ENCODE measurements around the gene KLF17. TPM values are rescaled to one million over a fixed set of nuclear protein-coding genes. Genes with fewer than 3 reads are reported as not detected.
A peak's percentile ranks its signal among the peaks of the same experiment; 100 is the strongest.

KLF17 gene
- total and polyA plus RNA-seq, 2 of the 8 experiments (the other 6 are each of a cell fraction or from before 2014, with no cell fraction given), result not detected

- CTCF ChIA-PET (ENCODE audit: partially characterized antibody), result interaction anchor here (1.8 kb wide), 1 partner anchor 16 kb away, joined by 9 read pairs; no protein-coding TSS in a partner anchor
- Histone ChIP-seq H3K4me2 (ENCODE audit: insufficient read depth in 1 of 2, low read depth in 2 of 2, low read length in 2 of 2) (no peak overlapping the region), H4K8ac (ENCODE audit: extremely low read depth, insufficient read depth, low read length) (no peak overlapping the region), H4K5ac (ENCODE audit: insufficient read length, low read depth, low read length) (no peak overlapping the region), H3K79me1 (ENCODE audit: low read depth, low read length) (no peaks in the 10 kb centered on the region), H3K9ac (replicated peaks in 1 of 4; ENCODE audit: extremely low read depth in 1 of 4, low read depth in 3 of 4, low read length in 3 of 4) (no peak overlapping the region), H2BK120ac (replicated peaks; ENCODE audit: low read depth, low read length) (no peak overlapping the region), H2AFZ (ENCODE audit: low read length) (no peak overlapping the region), H2AK5ac (ENCODE audit: low read depth, low read length) (no peak overlapping the region), H3K4ac (replicated peaks; ENCODE audit: insufficient read length, low read depth, low read length) (no peak overlapping the region), H2BK12ac (ENCODE audit: low read depth, low read length) (no peak overlapping the region), H4K20me1 (replicated peaks in 1 of 2; ENCODE audit: control insufficient read depth in 1 of 2, insufficient read depth in 2 of 2, low read length in 2 of 2) (no peaks in the 10 kb centered on the region), H3K4me1 (replicated peaks in 1 of 4; ENCODE audit: control insufficient read depth in 3 of 4, insufficient read depth in 4 of 4, low read length in 3 of 4) (peaks cover 8 to 19% (median 13%) of the 10 kb centered on the region in 4 experiments), H3K27me3 (replicated peaks in 1 of 4; ENCODE audit: control insufficient read depth in 3 of 4, extremely low read depth in 1 of 4, insufficient read depth in 3 of 4, low read length in 3 of 4) (peaks cover 0 to 2% (median 0%) of the 10 kb centered on the region in 4 experiments; a peak in 1 of 7 replicates), H3K14ac (ENCODE audit: insufficient read length) (no peak overlapping the region), H4K91ac (replicated peaks; ENCODE audit: insufficient read length, low read length) (no peak overlapping the region), H3K79me2 (ENCODE audit: control insufficient read depth in 1 of 2, insufficient read depth in 2 of 2, low read length in 2 of 2) (no peaks in the 10 kb centered on the region), H3K18ac (ENCODE audit: extremely low read depth, low read length) (no peak overlapping the region), H3K9me3 (ENCODE audit: insufficient read depth in 2 of 2, low read depth in 1 of 2, low read length in 1 of 2) (no peaks in the 10 kb centered on the region), H3K56ac (replicated peaks; ENCODE audit: insufficient read length, low read depth, low read length) (no peak overlapping the region), H3K27ac (ENCODE audit: low read depth, low read length) (no peak overlapping the region), H3K36me3 (ENCODE audit: control insufficient read depth in 2 of 4, insufficient read depth in 4 of 4, low read length in 3 of 4) (no peaks in the 10 kb centered on the region), H3K23me2 (ENCODE audit: low read depth, low read length) (no peaks in the 10 kb centered on the region; the same call in 1 of the 2 replicates), H3K23ac (ENCODE audit: insufficient read length) (no peak overlapping the region), H2BK20ac (ENCODE audit: low read length) (no peak overlapping the region; the same call in 1 of the 2 replicates), H2BK15ac (ENCODE audit: low read length) (no peak overlapping the region), H3K4me3 (ENCODE audit: extremely low read depth in 1 of 4, insufficient read depth in 2 of 4, low read depth in 3 of 4, low read length in 4 of 4) (no peak overlapping the region), H2BK5ac (ENCODE audit: low read depth, low read length) (no peak overlapping the region)
- POLR2A ChIA-PET (ENCODE audit: partially characterized antibody), result interaction anchor here (0.9 kb wide), 1 partner anchor 524 kb away, joined by 3 read pairs; no protein-coding TSS in a partner anchor
- DNase-seq (ENCODE audit: low read depth in 1 of 2, low spot score in 2 of 2) (peak in 1 of 2 experiments; percentile 1), FAIRE-seq (no peak)
- WGBS, 2 experiments (ENCODE audit: extremely low coverage in 1 of 2, insufficient coverage in 1 of 2, insufficient read length in 1 of 2, insufficient replicate concordance in 2 of 2, low coverage in 1 of 2, low lambda C conversion rate in 2 of 2, missing lambda C conversion rate in 1 of 2), result 94% methylated on average over 4 of the region's 4 CpGs; no CpG with 5 or more reads in 1 of the 2 experiments
- TF ChIP-seq SIRT6 (IDR thresholded peaks at IDR 0.05; ENCODE audit: low read length) (no peak), MAX (IDR thresholded peaks at IDR 0.05) (no peak), CTCF (IDR thresholded peaks at IDR 0.05; ENCODE audit: control extremely low read depth in 1 of 3, insufficient read depth in 1 of 3, low read depth in 1 of 3, low read length in 3 of 3) (no peak), EP300 (IDR thresholded peaks at IDR 0.05; ENCODE audit: borderline replicate concordance in 1 of 2, low read depth in 2 of 2, low read length in 2 of 2) (no peak), HDAC2 (IDR thresholded peaks at IDR 0.05; ENCODE audit: borderline replicate concordance in 1 of 2, low read depth in 2 of 2, low read length in 2 of 2) (no peak), SRF (IDR thresholded peaks at IDR 0.05; ENCODE audit: low read depth, low read length) (no peak), RFX5 (IDR thresholded peaks at IDR 0.05; ENCODE audit: borderline replicate concordance, low read depth, low read length) (no peak)
These were observed 31.7 kb upstream of the KLF17 start for GRCh38 chr1:44086692-44087474.

Measured in H1 (cell line).